ENCODE results near the gene DLG2.

The DLG2 gene

GRCh38 chr11:85551881-85552280 is 75.3 kb downstream of the DLG2 start:
- Histone ChIP-seq H3K27me3 (ENCODE audit: insufficient read depth, poor library complexity, severe bottlenecking) (no peaks in the 10 kb centered on the region), H3K4me3 (replicated peaks; ENCODE audit: insufficient read depth, low read length) (no peak overlapping the region), H3K27ac (replicated peaks) (no peak overlapping the region)
- TF ChIP-seq, protein P1, sequence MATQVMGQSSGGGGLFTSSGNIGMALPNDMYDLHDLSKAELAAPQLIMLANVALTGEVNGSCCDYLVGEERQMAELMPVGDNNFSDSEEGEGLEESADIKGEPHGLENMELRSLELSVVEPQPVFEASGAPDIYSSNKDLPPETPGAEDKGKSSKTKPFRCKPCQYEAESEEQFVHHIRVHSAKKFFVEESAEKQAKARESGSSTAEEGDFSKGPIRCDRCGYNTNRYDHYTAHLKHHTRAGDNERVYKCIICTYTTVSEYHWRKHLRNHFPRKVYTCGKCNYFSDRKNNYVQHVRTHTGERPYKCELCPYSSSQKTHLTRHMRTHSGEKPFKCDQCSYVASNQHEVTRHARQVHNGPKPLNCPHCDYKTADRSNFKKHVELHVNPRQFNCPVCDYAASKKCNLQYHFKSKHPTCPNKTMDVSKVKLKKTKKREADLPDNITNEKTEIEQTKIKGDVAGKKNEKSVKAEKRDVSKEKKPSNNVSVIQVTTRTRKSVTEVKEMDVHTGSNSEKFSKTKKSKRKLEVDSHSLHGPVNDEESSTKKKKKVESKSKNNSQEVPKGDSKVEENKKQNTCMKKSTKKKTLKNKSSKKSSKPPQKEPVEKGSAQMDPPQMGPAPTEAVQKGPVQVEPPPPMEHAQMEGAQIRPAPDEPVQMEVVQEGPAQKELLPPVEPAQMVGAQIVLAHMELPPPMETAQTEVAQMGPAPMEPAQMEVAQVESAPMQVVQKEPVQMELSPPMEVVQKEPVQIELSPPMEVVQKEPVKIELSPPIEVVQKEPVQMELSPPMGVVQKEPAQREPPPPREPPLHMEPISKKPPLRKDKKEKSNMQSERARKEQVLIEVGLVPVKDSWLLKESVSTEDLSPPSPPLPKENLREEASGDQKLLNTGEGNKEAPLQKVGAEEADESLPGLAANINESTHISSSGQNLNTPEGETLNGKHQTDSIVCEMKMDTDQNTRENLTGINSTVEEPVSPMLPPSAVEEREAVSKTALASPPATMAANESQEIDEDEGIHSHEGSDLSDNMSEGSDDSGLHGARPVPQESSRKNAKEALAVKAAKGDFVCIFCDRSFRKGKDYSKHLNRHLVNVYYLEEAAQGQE (IDR thresholded peaks at IDR 0.05; ENCODE audit: insufficient replicate concordance, low read depth), result no peak
- TF ChIP-seq SPI1 (IDR thresholded peaks at IDR 0.05; ENCODE audit: borderline replicate concordance, low read depth), result no peak
- no peak for DNase-seq (ENCODE audit: low read depth in 1 of 2, low spot score in 1 of 2)

- H3K4me3 ChIP-seq (replicated peaks; ENCODE audit: insufficient read depth, low read length), result no peak overlapping the region
- no peak overlapping the region for H3K27ac ChIP-seq (replicated peaks)
- no peak for DNase-seq (ENCODE audit: low read depth in 1 of 2, low spot score in 1 of 2)
- TF ChIP-seq, protein P1 (IDR thresholded peaks at IDR 0.05; ENCODE audit: insufficient replicate concordance, low read depth), result no peak
- TF ChIP-seq GABPA (IDR thresholded peaks at IDR 0.05; ENCODE audit: low read depth) (no peak), POLR2AphosphoS5 (IDR thresholded peaks at IDR 0.05; ENCODE audit: low read depth) (no peak), SPI1 (IDR thresholded peaks at IDR 0.05; ENCODE audit: borderline replicate concordance, low read depth) (no peak)
- TF ChIP-seq, protein P2, sequence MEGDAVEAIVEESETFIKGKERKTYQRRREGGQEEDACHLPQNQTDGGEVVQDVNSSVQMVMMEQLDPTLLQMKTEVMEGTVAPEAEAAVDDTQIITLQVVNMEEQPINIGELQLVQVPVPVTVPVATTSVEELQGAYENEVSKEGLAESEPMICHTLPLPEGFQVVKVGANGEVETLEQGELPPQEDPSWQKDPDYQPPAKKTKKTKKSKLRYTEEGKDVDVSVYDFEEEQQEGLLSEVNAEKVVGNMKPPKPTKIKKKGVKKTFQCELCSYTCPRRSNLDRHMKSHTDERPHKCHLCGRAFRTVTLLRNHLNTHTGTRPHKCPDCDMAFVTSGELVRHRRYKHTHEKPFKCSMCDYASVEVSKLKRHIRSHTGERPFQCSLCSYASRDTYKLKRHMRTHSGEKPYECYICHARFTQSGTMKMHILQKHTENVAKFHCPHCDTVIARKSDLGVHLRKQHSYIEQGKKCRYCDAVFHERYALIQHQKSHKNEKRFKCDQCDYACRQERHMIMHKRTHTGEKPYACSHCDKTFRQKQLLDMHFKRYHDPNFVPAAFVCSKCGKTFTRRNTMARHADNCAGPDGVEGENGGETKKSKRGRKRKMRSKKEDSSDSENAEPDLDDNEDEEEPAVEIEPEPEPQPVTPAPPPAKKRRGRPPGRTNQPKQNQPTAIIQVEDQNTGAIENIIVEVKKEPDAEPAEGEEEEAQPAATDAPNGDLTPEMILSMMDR (IDR thresholded peaks at IDR 0.05; ENCODE audit: insufficient read depth, low read length), result no peak
- no peaks in the 10 kb centered on the region for H3K27me3 ChIP-seq (ENCODE audit: insufficient read depth, poor library complexity, severe bottlenecking)
Observed at GRCh38 chr11:85541683-85542082, 85.5 kb downstream of the DLG2 start.

GRCh38 chr11:85540635-85541205 is 86.4 kb downstream of the DLG2 start:
- no peak overlapping the region for H3K4me3 ChIP-seq (replicated peaks; ENCODE audit: insufficient read depth, low read length)
- DNase-seq (ENCODE audit: low read depth in 1 of 2, low spot score in 1 of 2), result no peak
- no peak for TF ChIP-seq SPI1 (IDR thresholded peaks at IDR 0.05; ENCODE audit: borderline replicate concordance, low read depth)
- TF ChIP-seq, protein P2 (IDR thresholded peaks at IDR 0.05; ENCODE audit: insufficient read depth, low read length), result no peak
- no peak overlapping the region for H3K27ac ChIP-seq (replicated peaks)
- H3K27me3 ChIP-seq (ENCODE audit: insufficient read depth, poor library complexity, severe bottlenecking), result no peaks in the 10 kb centered on the region

DNA sequence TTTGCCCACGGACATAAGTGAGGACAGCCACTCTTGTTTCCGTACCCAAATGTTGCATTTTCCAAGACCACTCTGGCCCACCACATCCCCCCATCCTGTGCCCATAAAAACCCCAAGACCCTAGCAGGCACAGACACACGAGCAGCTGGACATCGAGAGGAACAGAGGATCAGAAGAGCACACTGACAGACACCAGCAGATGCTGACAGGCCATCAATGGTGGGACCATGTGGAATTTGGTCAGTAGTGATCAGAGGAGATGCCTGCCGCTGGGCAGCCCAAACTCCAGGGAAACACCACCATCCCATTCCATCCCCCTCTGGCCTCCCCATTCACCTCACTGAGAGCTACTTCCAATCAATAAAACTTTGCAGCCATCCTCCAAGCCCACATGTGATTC is 87.0 kb downstream of the DLG2 start:
- DNase-seq (ENCODE audit: low read depth in 1 of 2, low spot score in 1 of 2), result no peak
- H3K4me3 ChIP-seq (replicated peaks; ENCODE audit: insufficient read depth, low read length), result no peak overlapping the region
- TF ChIP-seq, protein P1 (IDR thresholded peaks at IDR 0.05; ENCODE audit: insufficient replicate concordance, low read depth), result no peak
- TF ChIP-seq GABPA (IDR thresholded peaks at IDR 0.05; ENCODE audit: low read depth) (no peak), POLR2AphosphoS5 (IDR thresholded peaks at IDR 0.05; ENCODE audit: low read depth) (no peak), SPI1 (IDR thresholded peaks at IDR 0.05; ENCODE audit: borderline replicate concordance, low read depth) (no peak)
- TF ChIP-seq, protein P2 (IDR thresholded peaks at IDR 0.05; ENCODE audit: insufficient read depth, low read length), result no peak
- H3K27ac ChIP-seq (replicated peaks), result no peak overlapping the region
- H3K27me3 ChIP-seq (ENCODE audit: insufficient read depth, poor library complexity, severe bottlenecking), result no peaks in the 10 kb centered on the region
